IPS-15b (cell line): Measurements from ENCODE around the gene OTUD5.
"Not testable (repeated sequence)": the region's sequence is repeated elsewhere in the genome, so short reads cannot be mapped to it uniquely, and the experiment has no call there.

Experiments used
- H3K27me3 ChIP-seq: one replicate; pipeline ENCODE4 v1.6.1; 2013; ENCODE audit warnings: low read length; ENCODE audit not compliant: control insufficient read depth, insufficient read depth
- H3K36me3 ChIP-seq: one replicate; pipeline ENCODE4 v1.6.1; 2013; ENCODE audit warnings: low read length; ENCODE audit not compliant: control insufficient read depth, insufficient read depth
- H3K4me1 ChIP-seq: one replicate; pipeline ENCODE4 v1.6.1; 2013; ENCODE audit warnings: mild to moderate bottlenecking, low read length; ENCODE audit not compliant: control insufficient read depth, insufficient read depth
- H3K4me3 ChIP-seq: one replicate; pipeline ENCODE4 v1.5.1; 2013; ENCODE audit warnings: low read depth, low read length
- H3K9ac ChIP-seq: one replicate; pipeline ENCODE4 v1.6.1; 2013; ENCODE audit warnings: low read depth, mild to moderate bottlenecking, low read length
- H3K9me3 ChIP-seq: one replicate; pipeline ENCODE4 v1.6.1; 2013; ENCODE audit warnings: mild to moderate bottlenecking, low read length; ENCODE audit not compliant: control insufficient read depth, insufficient read depth

Gene OTUD5

DNA sequence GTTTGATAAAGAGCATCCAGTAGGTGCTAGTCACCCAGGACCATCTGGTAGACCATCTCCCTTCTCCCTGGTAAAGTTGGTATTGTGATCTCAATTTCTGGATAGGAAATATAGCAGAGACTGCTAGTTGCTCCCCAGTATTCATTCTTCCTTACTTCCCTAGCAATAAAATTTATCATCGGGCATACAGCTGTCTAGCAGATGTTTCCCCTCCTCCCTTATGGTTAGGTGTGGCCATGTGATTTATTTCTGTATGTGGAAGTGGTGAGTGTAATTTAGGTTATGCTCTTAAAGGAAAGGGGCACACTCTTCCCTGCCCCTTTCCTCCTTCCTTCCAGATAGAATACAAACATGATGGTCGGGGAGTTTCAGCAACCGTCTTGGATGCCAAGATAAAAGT is 26.5 kb upstream of the OTUD5 start:
- peaks cover 36% of the 10 kb centered on the region for H3K36me3 ChIP-seq
- no peaks in the 10 kb centered on the region for H3K9me3 ChIP-seq

DNA sequence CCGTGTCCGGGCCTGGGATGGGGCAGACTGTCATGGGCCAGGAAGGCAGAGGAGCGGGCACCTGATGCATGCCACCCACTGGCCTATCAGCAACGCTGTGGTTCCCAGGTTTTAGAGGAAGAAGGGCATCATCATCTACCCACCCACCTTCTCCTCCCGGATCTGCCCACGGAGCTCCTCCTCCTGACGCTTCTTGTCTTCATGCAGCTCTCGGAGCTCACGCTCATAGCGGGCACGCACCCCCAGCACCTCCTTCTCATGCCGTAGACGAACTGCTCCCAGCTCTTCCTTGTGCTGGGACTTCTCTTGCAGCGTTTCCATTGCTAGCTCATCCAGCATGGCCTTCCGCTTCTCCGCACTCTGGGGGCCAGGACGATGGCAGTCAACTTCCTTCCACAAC is 25.7 kb upstream of the OTUD5 start:
- peaks cover 39% of the 10 kb centered on the region for H3K36me3 ChIP-seq

More for the DNA sequence above, 26.5 kb upstream of the OTUD5 start:
- no peaks in the 10 kb centered on the region for H3K4me1 ChIP-seq
- no peak overlapping the region for H3K9ac ChIP-seq
- no peaks in the 10 kb centered on the region for H3K27me3 ChIP-seq
- no peak overlapping the region for H3K4me3 ChIP-seq

GRCh38 chrX:48981178-48981577 is 23.8 kb upstream of the OTUD5 start:
- peaks cover 36% of the 10 kb centered on the region for H3K36me3 ChIP-seq
- no peak overlapping the region for H3K9ac ChIP-seq
- no peaks in the 10 kb centered on the region for H3K4me1 ChIP-seq
- H3K27me3 ChIP-seq, result no peaks in the 10 kb centered on the region
- H3K4me3 ChIP-seq, result no peak overlapping the region
- no peaks in the 10 kb centered on the region for H3K9me3 ChIP-seq

More for the DNA sequence above, 25.7 kb upstream of the OTUD5 start:
- H3K4me3 ChIP-seq, result no peak overlapping the region
- no peak overlapping the region for H3K9ac ChIP-seq
- no peaks in the 10 kb centered on the region for H3K27me3 ChIP-seq
- no peaks in the 10 kb centered on the region for H3K4me1 ChIP-seq
- H3K9me3 ChIP-seq, result no peaks in the 10 kb centered on the region

GRCh38 chrX:48980341-48980740 is 22.9 kb upstream of the OTUD5 start:
- H3K36me3 ChIP-seq, result peaks cover 43% of the 10 kb centered on the region
- H3K4me1 ChIP-seq, H3K27me3 ChIP-seq, H3K9me3 ChIP-seq, H3K4me3 ChIP-seq, H3K9ac ChIP-seq: not testable (repeated sequence)

DNA sequence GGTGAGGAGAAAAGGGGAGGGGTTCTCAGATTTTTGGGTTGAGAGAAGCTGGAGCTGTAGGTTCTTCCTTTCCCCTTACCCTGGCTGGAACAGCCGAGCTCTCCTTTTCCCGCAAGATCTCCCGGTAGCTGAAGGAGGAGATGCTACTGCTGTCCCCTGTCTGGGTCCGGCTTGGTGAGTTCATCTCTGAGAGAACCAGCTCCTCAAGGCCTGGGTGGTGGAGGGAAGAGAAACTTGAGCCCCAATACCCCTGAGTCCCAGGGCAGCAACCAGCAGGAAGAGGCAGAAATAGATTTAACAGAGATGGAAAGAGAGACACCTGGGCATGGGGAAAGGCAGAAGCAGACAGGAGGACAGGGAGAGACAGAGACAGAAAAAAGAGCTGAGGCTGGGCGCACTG is 20.8 kb upstream of the OTUD5 start:
- Histone ChIP-seq H3K27me3 (no peaks in the 10 kb centered on the region), H3K4me1 (no peaks in the 10 kb centered on the region), H3K4me3 (no peak overlapping the region), H3K9me3 (no peaks in the 10 kb centered on the region), H3K36me3 (peaks cover 41% of the 10 kb centered on the region), H3K9ac (no peak overlapping the region)

DNA sequence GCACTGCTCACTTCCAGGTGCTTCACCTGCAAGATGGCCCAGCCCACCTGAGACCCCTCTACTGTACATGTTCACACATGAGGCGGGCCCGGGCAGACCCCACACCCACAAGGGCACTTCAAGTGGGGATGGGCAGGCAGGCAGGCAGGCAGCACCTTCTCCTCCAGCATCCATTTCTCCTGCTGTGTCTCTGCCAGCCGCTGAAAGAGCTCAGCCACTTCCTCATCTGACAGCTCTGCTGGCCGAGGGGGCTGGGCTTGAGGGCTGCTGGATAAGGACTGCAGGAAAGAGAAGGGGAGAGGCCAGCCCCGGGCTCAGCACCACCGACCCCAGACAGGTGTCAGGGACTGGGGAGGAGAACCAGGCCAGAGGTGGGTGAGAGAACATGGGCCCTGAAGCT is 18.7 kb upstream of the OTUD5 start:
- Histone ChIP-seq H3K4me1 (no peaks in the 10 kb centered on the region), H3K9me3 (no peaks in the 10 kb centered on the region), H3K27me3 (no peaks in the 10 kb centered on the region), H3K36me3 (peaks cover 25% of the 10 kb centered on the region), H3K9ac (no peak overlapping the region), H3K4me3 (no peak overlapping the region)

- no peaks in the 10 kb centered on the region for H3K9me3 ChIP-seq
- no peaks in the 10 kb centered on the region for H3K4me1 ChIP-seq
- H3K27me3 ChIP-seq, result no peaks in the 10 kb centered on the region
- H3K9ac ChIP-seq, result no peak overlapping the region
- peaks cover 21% of the 10 kb centered on the region for H3K36me3 ChIP-seq
- no peak overlapping the region for H3K4me3 ChIP-seq
These were observed 18.1 kb upstream of the OTUD5 start for GRCh38 chrX:48975541-48975940.

DNA sequence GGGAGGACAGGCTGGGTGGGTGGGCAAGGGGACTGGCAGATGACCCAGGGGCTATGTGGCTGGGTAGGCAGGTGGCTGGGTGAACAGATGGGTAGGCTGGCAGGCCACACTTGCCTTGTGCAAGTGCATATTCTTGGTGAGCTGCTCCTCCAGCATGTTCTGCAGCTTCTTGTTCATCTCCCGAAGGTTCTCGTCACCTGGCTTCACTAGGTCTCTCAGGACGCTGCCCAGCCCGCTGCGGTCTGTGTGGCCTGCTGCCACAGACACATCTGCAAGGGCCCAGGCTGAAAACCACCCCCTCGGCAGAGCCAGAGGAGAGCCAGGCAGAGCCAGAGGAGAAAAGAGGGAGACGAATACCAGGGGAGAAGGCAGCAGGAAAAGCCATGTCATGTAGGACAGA is 17.6 kb upstream of the OTUD5 start:
- H3K9ac ChIP-seq, result no peak overlapping the region
- H3K4me1 ChIP-seq, result no peaks in the 10 kb centered on the region
- H3K9me3 ChIP-seq, result no peaks in the 10 kb centered on the region
- no peak overlapping the region for H3K4me3 ChIP-seq
- H3K36me3 ChIP-seq, result peaks cover 23% of the 10 kb centered on the region
- H3K27me3 ChIP-seq, result no peaks in the 10 kb centered on the region

- Histone ChIP-seq H3K9ac (no peak overlapping the region), H3K9me3 (no peaks in the 10 kb centered on the region), H3K36me3 (peaks cover 25% of the 10 kb centered on the region), H3K4me1 (no peaks in the 10 kb centered on the region), H3K4me3 (no peak overlapping the region), H3K27me3 (no peaks in the 10 kb centered on the region)
These were observed 17.2 kb upstream of the OTUD5 start for GRCh38 chrX:48974574-48974973.

DNA sequence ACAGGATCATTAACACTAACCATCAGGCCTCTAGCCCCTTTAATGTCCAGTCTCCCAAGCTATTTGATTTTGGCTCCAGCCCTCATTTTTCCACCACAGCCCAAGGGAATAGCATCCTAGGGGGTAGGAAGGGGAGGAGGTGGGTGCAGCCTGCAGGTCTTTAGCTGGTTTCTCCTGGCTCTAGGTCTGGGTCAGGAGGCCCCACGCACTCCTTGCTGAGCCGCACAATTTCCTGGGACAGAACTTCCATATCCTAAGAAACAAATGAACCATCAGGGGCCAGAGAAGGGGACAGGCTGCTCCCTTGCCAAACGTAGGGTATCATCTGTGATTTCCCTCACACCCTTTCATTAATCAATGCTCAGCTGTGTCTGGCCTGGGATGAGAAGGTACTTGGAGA is 16.6 kb upstream of the OTUD5 start:
- Histone ChIP-seq H3K4me1 (no peaks in the 10 kb centered on the region), H3K27me3 (no peaks in the 10 kb centered on the region), H3K9ac (no peak overlapping the region), H3K36me3 (peaks cover 25% of the 10 kb centered on the region), H3K4me3 (no peak overlapping the region), H3K9me3 (no peaks in the 10 kb centered on the region)

DNA sequence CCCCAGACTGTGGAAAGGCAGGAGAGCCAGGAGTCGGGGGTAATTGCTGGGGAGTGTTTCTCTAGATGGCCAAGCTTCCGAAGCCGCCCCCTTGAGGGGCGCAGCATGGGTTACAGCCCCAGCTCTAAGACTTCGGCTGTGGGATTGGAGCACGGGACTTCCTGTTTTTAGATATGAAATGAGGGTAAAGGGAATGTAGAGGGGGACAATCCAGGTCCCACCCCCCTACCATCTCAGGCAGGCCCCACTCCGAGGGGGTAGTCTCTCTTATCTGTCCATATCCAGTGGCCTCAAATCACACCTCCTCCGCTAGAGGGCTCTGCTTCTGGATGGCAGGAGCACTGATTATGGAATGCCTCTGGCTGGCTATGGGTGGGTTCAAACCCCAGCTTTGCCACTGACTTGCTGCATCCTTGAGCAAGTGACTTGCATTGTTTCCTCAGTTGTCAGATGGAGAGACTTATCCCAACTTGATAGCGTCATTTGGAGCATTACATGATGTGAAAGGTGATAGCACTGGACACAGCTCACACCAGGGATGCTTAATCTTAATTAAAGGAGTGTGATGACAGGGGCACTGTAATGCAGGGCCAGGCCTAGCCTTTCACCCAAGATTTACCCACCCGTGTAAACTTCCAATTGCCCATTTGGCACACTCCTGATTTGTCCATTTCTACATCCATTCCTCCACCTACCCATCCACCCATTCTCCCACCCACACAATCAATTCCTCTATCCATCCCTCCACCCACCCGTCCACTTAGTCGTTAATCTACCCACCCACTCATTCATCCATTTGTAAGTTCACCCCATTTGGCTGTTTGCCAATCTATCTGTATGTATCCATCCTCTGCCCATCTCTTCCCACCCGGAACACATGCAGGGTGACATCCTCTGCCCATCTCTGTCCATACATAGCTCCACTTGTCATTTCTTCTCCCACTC is 15.1 kb upstream of the OTUD5 start:
- Histone ChIP-seq H3K9me3 (no peaks in the 10 kb centered on the region), H3K4me1 (no peaks in the 10 kb centered on the region), H3K27me3 (no peaks in the 10 kb centered on the region), H3K4me3 (peak overlapping the region; percentile 76), H3K9ac (peak overlapping the region; percentile 37), H3K36me3 (peaks cover 22% of the 10 kb centered on the region)
